Keratinocyte (primary cell): ENCODE results near the gene ATP2B2.

Experiments used
- EZH2 ChIP-seq: IDR thresholded peaks from one replicate; pipeline ENCODE4 v1.6.1; 2012; ENCODE audit warnings: inconsistent platforms, mild to moderate bottlenecking, low read length, moderate library complexity
- TF ChIP-seq, protein P1 (sequence below), 3 experiments: IDR thresholded peaks in 1 of 3; conservative IDR thresholded peaks in 1 of 3; optimal IDR thresholded peaks in 1 of 3; 2 replicates in 2 of 3; 3 replicates in 1 of 3; pipeline versions ENCODE3 to v1.5.1; 2011; ENCODE audit warnings: low read length in 3 of 3, mild to moderate bottlenecking in 3 of 3, moderate library complexity in 2 of 3, control low read depth in 1 of 3, inconsistent platforms in 1 of 3; ENCODE audit not compliant: insufficient read depth in 2 of 3; ENCODE audit errors: extremely low read depth in 1 of 3

GRCh38 chr3:10406414-10406813 is 99.0 kb downstream of the ATP2B2 start:
- TF ChIP-seq, protein P1, sequence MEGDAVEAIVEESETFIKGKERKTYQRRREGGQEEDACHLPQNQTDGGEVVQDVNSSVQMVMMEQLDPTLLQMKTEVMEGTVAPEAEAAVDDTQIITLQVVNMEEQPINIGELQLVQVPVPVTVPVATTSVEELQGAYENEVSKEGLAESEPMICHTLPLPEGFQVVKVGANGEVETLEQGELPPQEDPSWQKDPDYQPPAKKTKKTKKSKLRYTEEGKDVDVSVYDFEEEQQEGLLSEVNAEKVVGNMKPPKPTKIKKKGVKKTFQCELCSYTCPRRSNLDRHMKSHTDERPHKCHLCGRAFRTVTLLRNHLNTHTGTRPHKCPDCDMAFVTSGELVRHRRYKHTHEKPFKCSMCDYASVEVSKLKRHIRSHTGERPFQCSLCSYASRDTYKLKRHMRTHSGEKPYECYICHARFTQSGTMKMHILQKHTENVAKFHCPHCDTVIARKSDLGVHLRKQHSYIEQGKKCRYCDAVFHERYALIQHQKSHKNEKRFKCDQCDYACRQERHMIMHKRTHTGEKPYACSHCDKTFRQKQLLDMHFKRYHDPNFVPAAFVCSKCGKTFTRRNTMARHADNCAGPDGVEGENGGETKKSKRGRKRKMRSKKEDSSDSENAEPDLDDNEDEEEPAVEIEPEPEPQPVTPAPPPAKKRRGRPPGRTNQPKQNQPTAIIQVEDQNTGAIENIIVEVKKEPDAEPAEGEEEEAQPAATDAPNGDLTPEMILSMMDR (optimal IDR thresholded peaks at IDR 0.05 in 1 of 3, IDR thresholded peaks at IDR 0.05 in 1 of 3, conservative IDR thresholded peaks at IDR 0.05 in 1 of 3; ENCODE audit: extremely low read depth in 1 of 3, insufficient read depth in 2 of 3, low read length in 3 of 3), result no peak
- TF ChIP-seq EZH2, result no peak
